Glomerular visceral epithelial cell (primary cell): Measurements from ENCODE around the gene AVL9.
"Not testable (repeated sequence)": the region's sequence is repeated elsewhere in the genome, so short reads cannot be mapped to it uniquely, and the experiment has no call there.

Experiments used
- DNase-seq: peaks from one replicate; pipeline ENCODE4 v3.0.0-alpha.2; 2016; ENCODE audit errors: extremely low spot score

The AVL9 gene

GRCh38 chr7:32587411-32587948 lies 92.2 kb downstream of the AVL9 start:
- DNase-seq = peak; percentile 56

DNA sequence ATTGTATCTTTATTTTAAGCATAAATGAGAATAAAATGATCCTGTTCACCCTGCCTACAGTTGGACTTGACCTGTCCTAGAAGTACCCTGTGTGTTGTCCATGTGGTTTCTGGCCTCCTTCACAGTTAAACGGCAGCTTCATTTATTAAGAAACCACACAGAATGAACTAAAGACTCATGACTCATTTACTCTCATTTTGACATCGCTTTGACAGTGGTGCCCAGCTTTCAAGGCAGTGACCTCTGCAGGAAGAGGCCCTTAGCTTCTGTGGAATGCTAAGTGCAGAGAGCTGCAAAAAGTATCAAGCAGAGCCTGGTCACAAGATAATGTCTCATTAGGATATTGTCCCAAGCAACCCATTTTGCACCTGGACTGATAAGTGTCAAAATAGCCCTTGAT lies 93.4 kb downstream of the AVL9 start:
- peak; percentile 79 for DNase-seq

DNA sequence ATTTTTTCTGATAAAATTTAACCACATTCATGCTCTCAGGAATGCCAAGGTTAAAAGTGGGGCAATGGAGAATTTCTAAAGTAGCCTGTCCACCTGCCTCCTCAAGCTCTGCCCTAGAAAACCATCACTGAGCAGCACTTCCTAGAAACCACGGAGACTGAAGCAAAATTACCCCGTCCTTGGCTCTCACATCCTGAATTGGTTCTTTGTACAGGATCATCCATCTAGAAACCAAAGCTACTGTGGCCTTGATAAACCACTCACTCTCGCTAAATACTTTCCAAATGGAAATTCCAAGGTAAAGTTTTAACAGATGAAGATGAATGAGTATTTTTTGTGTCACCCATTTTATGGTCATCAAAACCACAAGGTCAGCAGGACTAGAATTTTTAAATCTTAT lies 96.6 kb downstream of the AVL9 start:
- DNase-seq = peak; percentile 70

GRCh38 chr7:32592701-32593100 lies 97.4 kb downstream of the AVL9 start:
- DNase-seq = no peak

DNA sequence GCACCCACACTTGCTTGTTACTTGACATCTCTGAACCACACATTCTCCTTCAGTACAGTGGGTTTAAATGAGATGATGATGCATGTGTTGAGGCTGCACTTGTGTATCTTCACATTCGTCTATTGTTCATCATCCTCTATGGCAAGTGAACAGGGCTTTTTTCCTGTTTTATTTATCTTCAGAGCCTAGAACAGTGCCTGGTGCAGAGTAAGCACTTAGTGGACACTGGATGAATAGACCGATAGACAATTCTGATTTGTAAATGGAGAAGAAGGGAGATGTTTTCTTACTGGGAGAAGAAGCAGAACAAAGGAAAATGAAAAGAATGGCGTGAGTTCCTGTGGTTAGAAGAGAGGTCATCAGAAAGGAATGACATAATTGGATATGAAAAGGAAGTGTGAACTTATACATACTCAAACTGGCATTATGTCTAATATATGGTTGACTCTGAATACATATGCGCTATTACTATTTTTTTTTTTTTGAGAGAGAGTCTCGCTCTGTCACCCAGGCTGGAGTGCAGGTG lies 99.7 kb downstream of the AVL9 start:
- DNase-seq = peak; percentile 12

GRCh38 chr7:32601196-32601595 lies 105.9 kb downstream of the AVL9 start:
- DNase-seq = not testable (repeated sequence)

- DNase-seq = no peak
These were observed 107.2 kb downstream of the AVL9 start for GRCh38 chr7:32602470-32602869.

- DNase-seq = not testable (repeated sequence)
These were observed 108.2 kb downstream of the AVL9 start for GRCh38 chr7:32603492-32603891.

DNA sequence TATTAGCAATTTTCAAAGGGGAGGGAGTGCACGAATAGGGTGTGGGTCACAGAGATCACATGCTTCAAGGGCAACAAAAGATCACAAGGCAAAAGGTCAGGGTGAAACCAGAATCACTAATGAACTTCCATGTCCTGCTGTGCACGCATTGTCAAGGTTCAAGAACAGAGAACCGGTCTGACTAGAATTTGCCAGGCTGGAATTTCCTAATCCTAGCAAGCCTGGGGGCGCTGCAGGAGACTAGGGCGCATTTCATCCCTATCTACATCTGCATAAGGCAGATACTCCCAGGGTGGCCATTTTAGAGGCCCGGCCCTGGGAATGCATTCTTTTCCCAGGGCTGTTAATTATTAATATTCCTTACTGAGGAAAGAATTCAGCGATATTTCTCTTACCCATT lies 108.8 kb downstream of the AVL9 start:
- not testable (repeated sequence) for DNase-seq

DNA sequence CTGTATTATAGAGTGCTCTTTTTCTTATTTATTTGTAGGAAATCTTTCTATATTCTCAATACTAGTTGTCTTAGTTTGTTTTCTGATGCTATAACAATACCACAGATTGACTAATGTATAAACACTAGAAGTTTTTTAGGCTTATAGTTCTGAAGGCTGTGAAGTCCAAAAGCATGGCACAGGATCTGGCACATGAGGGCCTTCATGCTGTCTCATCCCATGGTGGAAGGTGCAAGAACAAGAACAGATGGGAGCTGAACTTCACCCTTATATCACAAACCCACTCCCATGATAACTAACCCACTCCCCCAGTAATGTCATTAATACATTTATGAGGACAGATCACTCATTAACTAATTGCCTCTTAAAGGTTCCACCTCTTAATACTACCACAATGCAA lies 109.7 kb downstream of the AVL9 start:
- no peak for DNase-seq

GRCh38 chr7:32609463-32609862 lies 114.2 kb downstream of the AVL9 start:
- no peak for DNase-seq

DNA sequence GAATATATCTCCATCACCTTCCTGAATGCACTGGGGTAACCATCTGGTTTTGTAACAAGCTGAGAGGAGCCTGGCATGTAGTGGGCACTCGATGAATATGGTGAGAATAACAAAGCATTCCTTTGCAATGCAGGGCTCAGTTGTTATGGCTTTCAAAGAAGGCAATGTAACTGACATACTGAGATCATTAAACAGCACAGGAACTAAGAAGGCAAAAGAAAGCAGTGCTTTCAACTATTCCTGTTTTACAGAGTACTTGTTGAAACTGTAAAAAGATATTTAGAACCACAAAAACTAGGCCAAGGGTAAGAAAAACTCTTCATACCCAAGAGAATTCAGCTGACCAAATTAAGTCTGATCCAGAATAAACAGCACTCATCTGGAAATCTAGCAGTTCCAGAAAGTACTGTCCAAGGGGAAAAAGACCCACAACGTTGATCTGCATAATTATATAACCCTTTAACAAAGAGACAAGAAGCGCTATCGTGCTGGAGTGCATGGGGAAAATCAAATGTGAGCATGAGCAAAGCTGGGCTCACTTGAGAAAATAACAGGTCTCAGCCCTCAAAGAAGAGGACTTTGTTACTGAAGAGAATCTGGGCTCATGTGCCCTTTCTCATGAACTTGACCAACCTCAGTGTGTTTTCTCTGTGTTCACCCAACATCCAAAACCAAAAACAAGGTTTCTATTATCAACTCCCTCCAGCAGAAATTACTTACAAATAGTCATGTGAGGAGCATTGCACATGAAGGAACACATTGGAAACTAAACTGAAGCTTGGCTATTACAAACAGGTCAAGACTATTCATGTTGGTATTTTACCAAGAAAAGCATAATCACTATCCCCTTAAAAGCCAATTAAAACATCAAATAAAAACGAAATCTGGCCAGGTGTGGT lies 116.2 kb downstream of the AVL9 start:
- no peak for DNase-seq

GRCh38 chr7:32616625-32617024 lies 121.3 kb downstream of the AVL9 start:
- DNase-seq = peak; percentile 62

DNA sequence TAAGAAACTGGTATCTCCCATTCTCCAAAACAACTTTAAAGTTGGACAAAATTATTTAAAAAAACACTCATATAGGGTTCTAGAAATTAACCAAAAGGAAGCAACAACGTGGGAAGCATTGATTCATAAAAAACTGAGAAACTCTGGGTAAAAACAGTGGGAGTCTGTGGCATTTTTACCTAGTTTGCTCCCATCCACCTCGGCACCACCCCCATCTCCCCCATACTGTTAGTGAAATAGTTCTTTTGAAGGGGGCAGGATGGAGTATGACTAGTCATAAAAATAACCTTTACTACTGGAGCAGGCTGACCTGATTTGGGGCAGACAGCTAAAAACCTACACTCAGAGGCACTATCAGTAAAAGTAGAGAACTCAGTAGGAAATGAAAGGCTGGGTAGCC lies 123.2 kb downstream of the AVL9 start:
- no peak for DNase-seq

DNA sequence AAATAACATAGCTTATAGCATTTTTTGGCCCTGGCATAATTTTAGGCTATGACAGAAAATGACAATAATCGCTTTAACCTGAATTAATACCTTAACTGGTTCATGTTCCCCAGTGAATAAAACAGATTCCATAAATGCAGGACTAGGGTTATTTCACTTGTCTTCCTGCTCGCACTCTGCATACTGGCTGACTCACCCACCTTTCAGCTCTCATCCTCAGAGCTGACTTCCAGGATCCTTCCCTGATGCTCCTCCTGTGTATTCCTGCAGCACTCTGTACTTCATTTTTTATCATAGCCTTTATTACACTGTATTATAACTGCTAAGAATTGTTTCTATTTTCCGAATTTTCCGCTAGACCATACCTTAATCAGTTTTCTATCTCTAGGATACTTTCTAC lies 123.7 kb downstream of the AVL9 start:
- DNase-seq = peak; percentile 7

GRCh38 chr7:32619416-32619815 lies 124.1 kb downstream of the AVL9 start:
- DNase-seq = not testable (repeated sequence)

DNA sequence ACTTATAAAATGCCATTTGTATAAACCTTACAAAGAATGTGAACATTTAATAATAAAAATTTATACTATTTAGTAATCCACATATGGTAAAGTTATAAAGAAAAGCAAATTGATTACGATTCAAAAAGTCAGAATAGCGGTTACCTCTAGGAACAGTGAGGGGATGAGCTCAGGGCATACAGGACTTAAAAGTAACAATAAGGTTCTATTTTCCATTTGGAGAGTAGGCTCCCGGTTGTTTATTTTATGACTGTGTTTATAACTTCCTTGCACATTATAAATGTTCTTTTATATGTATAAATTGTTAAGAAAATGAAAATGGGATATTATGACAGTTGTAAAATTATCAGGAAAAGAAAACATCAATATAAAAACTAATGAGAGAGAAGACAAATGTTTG lies 135.7 kb downstream of the AVL9 start:
- DNase-seq = no peak

GRCh38 chr7:32631590-32632497 lies 136.6 kb downstream of the AVL9 start:
- not testable (repeated sequence) for DNase-seq

DNA sequence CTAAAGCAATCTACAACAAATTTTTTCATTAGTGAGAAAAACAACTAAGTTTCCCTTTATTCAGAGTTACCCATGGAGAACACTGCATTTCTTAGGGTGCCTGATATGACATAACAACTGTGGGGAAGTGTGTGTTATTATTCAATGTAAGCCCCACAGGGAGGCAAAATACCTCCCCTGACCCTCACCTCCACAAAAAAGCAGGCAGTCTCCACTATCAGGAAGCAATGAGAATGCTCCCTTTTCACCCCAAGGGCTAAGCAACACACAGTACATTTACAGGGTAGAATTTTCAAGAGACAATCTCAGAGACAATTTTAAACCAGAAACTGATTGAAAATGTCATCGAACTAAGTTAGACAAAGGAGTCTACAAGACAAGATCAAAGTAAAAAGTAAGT lies 138.2 kb downstream of the AVL9 start:
- not testable (repeated sequence) for DNase-seq

DNA sequence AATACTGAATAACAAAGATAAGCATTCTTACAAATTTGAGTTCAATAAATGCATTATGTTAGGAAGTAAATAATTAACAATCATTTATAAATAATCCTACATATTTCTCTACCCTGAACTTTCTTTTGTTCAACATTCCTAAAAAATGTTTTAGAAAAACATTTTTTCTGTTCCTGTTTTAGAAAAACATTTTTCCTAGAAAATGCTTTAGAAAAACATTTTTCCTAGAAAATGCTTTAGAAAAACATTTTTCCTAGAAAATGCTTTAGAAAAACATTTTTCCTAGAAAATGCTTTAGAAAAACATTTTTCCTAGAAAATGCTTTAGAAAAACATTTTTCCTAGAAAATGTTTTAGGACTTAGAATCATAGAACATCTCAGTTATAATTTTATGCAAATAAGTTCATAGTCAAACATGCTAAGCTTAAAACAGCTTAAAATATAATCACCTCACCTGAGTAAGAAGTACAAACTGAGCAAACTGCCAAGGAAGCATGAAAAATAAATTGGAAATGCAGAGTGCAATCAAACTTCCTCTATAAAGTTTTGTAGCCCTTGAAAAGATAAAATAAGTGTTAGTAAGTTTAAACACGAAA lies 139.6 kb downstream of the AVL9 start:
- not testable (repeated sequence) for DNase-seq

GRCh38 chr7:32636725-32637462 lies 141.6 kb downstream of the AVL9 start:
- not testable (repeated sequence) for DNase-seq
